Gastroesophageal sphincter (tissue), 3 donors: ENCODE measurements around the gene PTGS2.

Experiments
- CTCF ChIP-seq, 4 experiments: fragments of 200-600 bp in 2 of 4; fragments of 450-650 bp in 2 of 4; sonication (generic) in 1 of 4; IDR thresholded peaks; one replicate each; pipeline ENCODE4 v1.5.1; 2017 to 2019; ENCODE audit warnings: antibody characterized with exemption in 4 of 4, mild to moderate bottlenecking in 2 of 4, moderate library complexity in 2 of 4
- EP300 ChIP-seq: sonication (generic); formaldehyde crosslinking; IDR thresholded peaks from one replicate; pipeline ENCODE4 v1.6.1; 2017; ENCODE audit warnings: antibody characterized with exemption, mild to moderate bottlenecking
- POLR2AphosphoS5 ChIP-seq: sonication (generic); formaldehyde crosslinking; IDR thresholded peaks from one replicate; pipeline ENCODE4 v1.6.1; 2017; ENCODE audit warnings: antibody characterized with exemption

GRCh38 chr1:186628910-186629309, 51.3 kb downstream of the PTGS2 start:
- no peak for TF ChIP-seq EP300
- TF ChIP-seq CTCF (IDR thresholded peaks at IDR 0.05), result no peak
- no peak for TF ChIP-seq POLR2AphosphoS5
